ENCODE results near the gene LIMS1. TPM values are rescaled to one million over a fixed set of nuclear protein-coding genes. Genes with fewer than 3 reads are reported as not detected.
A peak's percentile ranks its signal among the peaks of the same experiment; 100 is the strongest.
"Not testable (repeated sequence)": the region's sequence is repeated elsewhere in the genome, so short reads cannot be mapped to it uniquely, and the experiment has no call there.

The LIMS1 gene
- total and polyA plus RNA-seq, 10 donors, result 8.9 to 104 (median 61.2) TPM

GRCh38 chr2:108597105-108597744 is 63.0 kb downstream of the LIMS1 start:
- intact Hi-C loops (cut with DNase I; ENCODE audit: low total_unique reads); H3K27ac ChIP-seq; DNase-seq; H3K9me3 ChIP-seq; H3K36me3 ChIP-seq; H3K4me3 ChIP-seq: not testable (repeated sequence)
- H3K27me3 ChIP-seq (replicated peaks in 1 of 7), result peaks cover 0 to 12% (median 0%) of the 10 kb centered on the region in 7 donors
- peaks cover 10 to 53% (median 44%) of the 10 kb centered on the region in 6 donors for H3K4me1 ChIP-seq
- TF ChIP-seq, protein P1, sequence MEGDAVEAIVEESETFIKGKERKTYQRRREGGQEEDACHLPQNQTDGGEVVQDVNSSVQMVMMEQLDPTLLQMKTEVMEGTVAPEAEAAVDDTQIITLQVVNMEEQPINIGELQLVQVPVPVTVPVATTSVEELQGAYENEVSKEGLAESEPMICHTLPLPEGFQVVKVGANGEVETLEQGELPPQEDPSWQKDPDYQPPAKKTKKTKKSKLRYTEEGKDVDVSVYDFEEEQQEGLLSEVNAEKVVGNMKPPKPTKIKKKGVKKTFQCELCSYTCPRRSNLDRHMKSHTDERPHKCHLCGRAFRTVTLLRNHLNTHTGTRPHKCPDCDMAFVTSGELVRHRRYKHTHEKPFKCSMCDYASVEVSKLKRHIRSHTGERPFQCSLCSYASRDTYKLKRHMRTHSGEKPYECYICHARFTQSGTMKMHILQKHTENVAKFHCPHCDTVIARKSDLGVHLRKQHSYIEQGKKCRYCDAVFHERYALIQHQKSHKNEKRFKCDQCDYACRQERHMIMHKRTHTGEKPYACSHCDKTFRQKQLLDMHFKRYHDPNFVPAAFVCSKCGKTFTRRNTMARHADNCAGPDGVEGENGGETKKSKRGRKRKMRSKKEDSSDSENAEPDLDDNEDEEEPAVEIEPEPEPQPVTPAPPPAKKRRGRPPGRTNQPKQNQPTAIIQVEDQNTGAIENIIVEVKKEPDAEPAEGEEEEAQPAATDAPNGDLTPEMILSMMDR (IDR thresholded peaks at IDR 0.05 in 8 of 11, conservative IDR thresholded peaks at IDR 0.05 in 3 of 11), result peak in 6 of 11 experiments; percentile 15 to 33 (median 24)
- 31 to 42% (median 36%) methylated on average over 7 of the region's 7 CpGs for WGBS, 5 donors

DNA sequence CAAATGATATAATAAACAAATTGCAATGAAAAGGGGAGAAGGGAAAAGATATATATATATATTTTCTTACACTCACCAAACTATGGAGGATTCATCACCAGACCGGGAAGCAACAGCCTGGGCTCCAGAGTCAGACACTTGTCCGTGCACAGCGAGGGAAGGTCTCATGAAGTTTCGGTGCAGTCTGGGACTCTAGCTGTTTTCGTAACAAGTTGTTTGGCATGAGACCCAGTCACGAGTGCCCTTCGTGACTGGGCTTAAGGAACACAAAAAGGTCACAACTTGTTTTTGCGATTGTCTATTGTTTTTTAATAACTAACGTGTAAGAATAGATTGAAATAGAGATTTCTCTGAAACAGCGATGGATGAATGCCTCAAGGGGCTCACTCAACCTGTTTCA is 66.9 kb downstream of the LIMS1 start:
- H3K27ac ChIP-seq; H3K9me3 ChIP-seq; H3K4me3 ChIP-seq; DNase-seq; H3K36me3 ChIP-seq; H3K27me3 ChIP-seq (replicated peaks in 1 of 7); intact Hi-C loops (cut with DNase I; ENCODE audit: low total_unique reads): not testable (repeated sequence)
- 93 to 97% (median 95%) methylated on average over 10 of the region's 10 CpGs for WGBS, 5 donors
- H3K4me1 ChIP-seq, result peaks cover 0 to 24% (median 12%) of the 10 kb centered on the region in 6 donors

DNA sequence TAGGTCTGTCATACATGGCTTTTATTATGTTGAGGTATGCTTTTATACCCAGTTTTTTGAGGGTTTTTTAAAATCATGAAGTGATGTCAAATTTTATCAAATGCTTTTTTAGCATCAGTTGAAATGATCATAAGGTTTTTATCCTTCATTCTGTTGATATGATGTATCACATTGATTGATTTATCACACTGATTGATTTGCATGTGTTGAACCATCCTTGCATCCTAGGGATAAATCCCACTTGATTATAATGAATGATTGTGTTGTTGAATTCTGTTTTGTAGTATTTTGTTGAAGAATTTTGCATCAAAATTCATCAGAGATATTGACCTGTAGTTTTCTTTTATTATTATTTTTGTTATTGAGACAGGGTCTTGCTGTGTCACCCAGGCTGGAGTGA is 68.2 kb downstream of the LIMS1 start:
- H3K27me3 ChIP-seq (replicated peaks in 1 of 7), result no peaks in the 10 kb centered on the region
- no peaks in the 10 kb centered on the region for H3K9me3 ChIP-seq
- no peak overlapping the region for H3K27ac ChIP-seq
- TF ChIP-seq POLR2AphosphoS5 (IDR thresholded peaks at IDR 0.05), result no peak
- TF ChIP-seq, protein P1 (IDR thresholded peaks at IDR 0.05 in 8 of 11, conservative IDR thresholded peaks at IDR 0.05 in 3 of 11), result no peak
- no peak for TF ChIP-seq POLR2A (IDR thresholded peaks at IDR 0.05)
- intact Hi-C loops (cut with DNase I; ENCODE audit: low total_unique reads), result no loop called here
- H3K4me1 ChIP-seq, result peaks cover 0 to 24% (median 1%) of the 10 kb centered on the region in 6 donors
- peaks cover 0 to 4% (median 0%) of the 10 kb centered on the region in 6 donors for H3K36me3 ChIP-seq
- no peak for DNase-seq
- H3K4me3 ChIP-seq, result no peak overlapping the region

- TF ChIP-seq POLR2A (IDR thresholded peaks at IDR 0.05) (no peak), POLR2AphosphoS5 (IDR thresholded peaks at IDR 0.05) (no peak)
- TF ChIP-seq, protein P1 (IDR thresholded peaks at IDR 0.05 in 8 of 11, conservative IDR thresholded peaks at IDR 0.05 in 3 of 11), result no peak
- WGBS, 5 donors, result 56 to 80% (median 69%) methylated on average over 4 of the region's 4 CpGs
- intact Hi-C loops (cut with DNase I; ENCODE audit: low total_unique reads), result no loop called here
Measured at GRCh38 chr2:108604196-108604595, 69.9 kb downstream of the LIMS1 start.

More at GRCh38 chr2:108604196-108604595, 69.9 kb downstream of the LIMS1 start:
- Histone ChIP-seq H3K4me1 (peaks cover 9 to 38% (median 15%) of the 10 kb centered on the region in 6 donors), H3K27me3 (replicated peaks in 1 of 7) (no peaks in the 10 kb centered on the region), H3K4me3 (no peak overlapping the region), H3K9me3 (no peaks in the 10 kb centered on the region), H3K27ac (no peak overlapping the region), H3K36me3 (peaks cover 0 to 4% (median 0%) of the 10 kb centered on the region in 6 donors)
- DNase-seq, result no peak
